SH-SY5Y (cell line): ENCODE data around the gene TRIM65.

Source experiments
- GATA2 ChIP-seq: IDR thresholded peaks from 2 replicates; pipeline ENCODE4 v1.6.1; 2011; ENCODE audit warnings: mild to moderate bottlenecking, low read depth, low read length
- GATA3 ChIP-seq: IDR thresholded peaks from 2 replicates; pipeline ENCODE4 v1.6.1; 2011; ENCODE audit warnings: low read depth, mild to moderate bottlenecking, low read length, moderate library complexity

DNA sequence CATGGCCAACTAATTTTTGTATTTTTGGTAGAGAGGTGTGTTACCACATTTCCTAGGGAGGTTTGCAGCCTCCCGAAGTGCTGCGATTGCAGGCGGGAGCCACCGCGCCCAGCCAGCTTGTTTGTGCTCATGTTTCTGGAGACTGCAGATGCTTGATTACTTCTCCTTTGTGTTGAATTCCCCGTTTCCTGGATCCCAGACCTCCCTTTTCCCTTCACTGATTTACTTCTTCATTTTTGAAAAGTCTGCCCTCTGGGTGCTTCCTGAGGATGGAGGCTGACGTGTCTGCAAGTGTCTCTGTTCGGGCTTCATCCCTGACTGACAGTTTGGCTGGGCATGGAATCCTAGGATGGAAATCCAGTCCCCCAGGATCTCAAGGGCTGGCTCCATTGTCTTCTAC, 11.3 kb downstream of the TRIM65 start:
- TF ChIP-seq GATA2 (no peak), GATA3 (no peak)
